Right lobe of liver (tissue), 6 donors: ENCODE data around the gene GPR17. TPM values are rescaled to one million over a fixed set of nuclear protein-coding genes. Genes with fewer than 3 reads are reported as not detected.

ENCODE experiments used
- ATAC-seq, 4 donors: fragments of 200-7000 bp; cut with Tn5 transposase; one replicate each; pipeline ENCODE4 v1.9.1; 2020; ENCODE audit warnings: mild to moderate bottlenecking in 4 of 4, moderate library complexity in 4 of 4
- DNase-seq, 3 donors: peaks; one replicate each; pipeline ENCODE4 v3.0.0-alpha.2; 2020
- H3K27ac ChIP-seq, 3 donors: fragments of 200-600 bp; one replicate each; pipeline ENCODE4 v1.8.0; 2022
- H3K27me3 ChIP-seq, 2 donors: fragments of 200-600 bp; one replicate each; pipeline ENCODE4 v1.8.0; 2022
- H3K36me3 ChIP-seq, 4 donors: fragments of 200-600 bp; sonication (generic) in 1 of 4; one replicate each; pipeline versions ENCODE4 v1.5.1 to v1.8.0; 2017 to 2022; ENCODE audit warnings: control low read depth in 1 of 4
- H3K4me1 ChIP-seq, 4 donors: fragments of 200-600 bp; sonication (generic) in 1 of 4; one replicate each; pipeline versions ENCODE4 v1.5.1 to v1.8.0; 2017 to 2022; ENCODE audit warnings: control low read depth in 1 of 4
- H3K4me3 ChIP-seq, 3 donors: fragments of 200-600 bp; one replicate each; pipeline ENCODE4 v1.8.0; 2022
- H3K9me3 ChIP-seq, 4 donors: fragments of 200-600 bp; sonication (generic) in 1 of 4; one replicate each; pipeline versions ENCODE4 v1.5.1 to v1.8.0; 2017 to 2022; ENCODE audit warnings: control low read depth in 1 of 4
- POLR2A ChIP-seq: fragments of 450-650 bp; IDR thresholded peaks from one replicate; pipeline ENCODE4 v1.6.1; 2017; ENCODE audit warnings: antibody characterized with exemption, mild to moderate bottlenecking
- WGBS: methylation state at CpG from one replicate; pipeline ENCODE4 v1.1.6; 2018; ENCODE audit warnings: low coverage, low lambda C conversion rate; ENCODE audit not compliant: insufficient coverage; ENCODE audit errors: missing lambda C conversion rate; 5-methylcytosine and 5-hydroxymethylcytosine counted together
- intact Hi-C, 2 donors: fragments of 100-400 bp; cut with DNase I; formaldehyde crosslinking; loops; one replicate each; pipeline versions ENCODE4 v1.11.2 to v1.14.1; 2022
- total RNA-seq, 6 experiments: library from RNA; depleted of rRNA in 2 of 6; stranded (reverse); fragments of >200 nt in 2 of 6; fragmentation: NEBNext Ultra II Directional in 3 of 6; extraction: Animal tissue kit (Norgen Biotek cat#: 25700) in 3 of 6; gene quantifications; one replicate each; pipeline versions ENCODE4 v1.1.0 to v1.2.4, GENCODE V29; 2016 to 2023
- TF ChIP-seq, protein P1 (sequence below), 4 donors: fragments of 200-600 bp in 3 of 4; fragments of 450-650 bp in 1 of 4; IDR thresholded peaks; one replicate each; pipeline versions ENCODE4 v1.5.1 to v1.8.0; 2016 to 2022; ENCODE audit warnings: antibody characterized with exemption in 4 of 4, mild to moderate bottlenecking in 2 of 4
- donor health status: DM: no; HTN: yes; CAD: no.
- donor health status: DM: no; HTN: no; CAD: no.
- donor health status: DM: no; HTN: no; CAD: no.
- donor health status: DM: no; HTN: yes; CAD: no.
- donor health status: DM: no; HTN: yes; CAD: no.

Gene GPR17
- total RNA-seq, 6 experiments from 2014 or later = not detected

GRCh38 chr2:127655209-127656073, 9.5 kb downstream of the GPR17 start:
- intact Hi-C loops = no loop called here
- no peaks in the 10 kb centered on the region for H3K27me3 ChIP-seq
- no peaks in the 10 kb centered on the region for H3K4me1 ChIP-seq
- 84% methylated on average over 10 of the region's 16 CpGs for WGBS
- ATAC-seq = no peak
- H3K4me3 ChIP-seq = no peak overlapping the region
- TF ChIP-seq, protein P1, sequence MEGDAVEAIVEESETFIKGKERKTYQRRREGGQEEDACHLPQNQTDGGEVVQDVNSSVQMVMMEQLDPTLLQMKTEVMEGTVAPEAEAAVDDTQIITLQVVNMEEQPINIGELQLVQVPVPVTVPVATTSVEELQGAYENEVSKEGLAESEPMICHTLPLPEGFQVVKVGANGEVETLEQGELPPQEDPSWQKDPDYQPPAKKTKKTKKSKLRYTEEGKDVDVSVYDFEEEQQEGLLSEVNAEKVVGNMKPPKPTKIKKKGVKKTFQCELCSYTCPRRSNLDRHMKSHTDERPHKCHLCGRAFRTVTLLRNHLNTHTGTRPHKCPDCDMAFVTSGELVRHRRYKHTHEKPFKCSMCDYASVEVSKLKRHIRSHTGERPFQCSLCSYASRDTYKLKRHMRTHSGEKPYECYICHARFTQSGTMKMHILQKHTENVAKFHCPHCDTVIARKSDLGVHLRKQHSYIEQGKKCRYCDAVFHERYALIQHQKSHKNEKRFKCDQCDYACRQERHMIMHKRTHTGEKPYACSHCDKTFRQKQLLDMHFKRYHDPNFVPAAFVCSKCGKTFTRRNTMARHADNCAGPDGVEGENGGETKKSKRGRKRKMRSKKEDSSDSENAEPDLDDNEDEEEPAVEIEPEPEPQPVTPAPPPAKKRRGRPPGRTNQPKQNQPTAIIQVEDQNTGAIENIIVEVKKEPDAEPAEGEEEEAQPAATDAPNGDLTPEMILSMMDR (IDR thresholded peaks at IDR 0.05) = no peak
- no peak for TF ChIP-seq POLR2A
- no peak for DNase-seq
- peaks cover 0 to 21% (median 7%) of the 10 kb centered on the region in 4 donors for H3K36me3 ChIP-seq
- no peak overlapping the region for H3K27ac ChIP-seq
- H3K9me3 ChIP-seq = no peaks in the 10 kb centered on the region

DNA sequence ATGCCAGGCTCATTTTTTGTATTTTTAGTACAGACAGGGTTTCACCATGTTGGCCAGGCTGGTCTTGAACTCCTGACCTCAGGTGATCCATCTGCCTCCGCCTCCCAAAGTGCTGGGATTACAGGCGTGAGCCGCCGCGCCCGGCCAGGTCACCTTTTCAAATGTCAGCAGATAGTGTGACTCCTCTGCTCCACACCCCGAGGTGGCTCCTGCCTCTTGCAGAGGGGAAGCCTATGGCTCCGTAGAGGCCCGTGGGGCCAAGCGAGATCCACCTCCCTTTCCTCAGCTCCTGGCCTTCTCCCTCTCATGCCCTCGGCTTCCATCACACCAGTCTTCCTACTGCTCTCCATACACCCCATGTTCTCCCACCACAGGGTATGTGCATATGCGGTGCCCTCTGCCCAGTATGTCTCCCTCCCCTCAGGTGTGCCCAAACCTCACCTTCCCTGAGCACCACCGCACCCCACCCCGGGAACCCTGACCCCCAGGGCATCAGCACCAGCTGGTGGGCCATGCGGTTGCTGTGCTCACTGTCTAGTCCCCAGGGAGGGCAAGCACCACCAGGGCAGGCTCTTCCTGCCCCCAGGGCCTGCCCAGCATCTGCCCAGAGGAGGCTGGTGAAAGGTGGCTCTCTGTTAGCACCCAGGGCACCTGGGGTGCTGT, 10.7 kb downstream of the GPR17 start:
- Histone ChIP-seq H3K4me3 (no peak overlapping the region), H3K4me1 (peaks cover 0 to under 1% (median 0%) of the 10 kb centered on the region in 4 donors), H3K36me3 (peaks cover 0 to 21% (median 7%) of the 10 kb centered on the region in 4 donors), H3K27me3 (no peaks in the 10 kb centered on the region), H3K27ac (no peak overlapping the region), H3K9me3 (no peaks in the 10 kb centered on the region)
- intact Hi-C loops = no loop called here
- TF ChIP-seq, protein P1 (IDR thresholded peaks at IDR 0.05) = no peak
- no peak for TF ChIP-seq POLR2A
- WGBS = 85% methylated on average over 11 of the region's 15 CpGs
- ATAC-seq (no peak), DNase-seq (peak in 2 of 3 donors; percentile 19 to 45)

DNA sequence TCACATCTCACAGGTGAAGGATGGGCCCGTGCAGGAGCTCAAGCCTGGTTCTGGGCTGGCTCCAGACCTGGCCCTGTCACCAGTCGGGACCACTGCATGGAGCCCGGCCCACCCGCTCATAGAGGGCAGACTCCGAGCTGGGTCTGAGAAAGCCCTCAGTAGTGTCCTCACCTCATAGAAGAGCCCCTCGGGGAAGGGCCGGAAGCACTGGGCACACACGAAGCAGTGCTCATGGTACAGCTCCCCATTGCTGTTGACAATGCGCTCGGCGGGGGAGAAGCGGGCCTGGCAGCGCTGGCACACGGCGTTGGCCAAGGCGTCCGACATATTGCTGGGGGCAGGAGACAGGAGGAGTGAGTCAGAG, 11.3 kb downstream of the GPR17 start:
- peak in 1 of 3 donors; percentile 35 for DNase-seq
- H3K9me3 ChIP-seq = no peaks in the 10 kb centered on the region
- TF ChIP-seq, protein P1 (IDR thresholded peaks at IDR 0.05) = no peak
- no peak for TF ChIP-seq POLR2A
- WGBS = 98% methylated on average over 10 of the region's 17 CpGs
- peaks cover 0 to 6% (median 3%) of the 10 kb centered on the region in 4 donors for H3K4me1 ChIP-seq
- H3K4me3 ChIP-seq = no peak overlapping the region
- no peak for ATAC-seq
- intact Hi-C loops = no loop called here
- no peaks in the 10 kb centered on the region for H3K27me3 ChIP-seq
- H3K27ac ChIP-seq = no peak overlapping the region
- peaks cover 0 to 21% (median 7%) of the 10 kb centered on the region in 4 donors for H3K36me3 ChIP-seq

DNA sequence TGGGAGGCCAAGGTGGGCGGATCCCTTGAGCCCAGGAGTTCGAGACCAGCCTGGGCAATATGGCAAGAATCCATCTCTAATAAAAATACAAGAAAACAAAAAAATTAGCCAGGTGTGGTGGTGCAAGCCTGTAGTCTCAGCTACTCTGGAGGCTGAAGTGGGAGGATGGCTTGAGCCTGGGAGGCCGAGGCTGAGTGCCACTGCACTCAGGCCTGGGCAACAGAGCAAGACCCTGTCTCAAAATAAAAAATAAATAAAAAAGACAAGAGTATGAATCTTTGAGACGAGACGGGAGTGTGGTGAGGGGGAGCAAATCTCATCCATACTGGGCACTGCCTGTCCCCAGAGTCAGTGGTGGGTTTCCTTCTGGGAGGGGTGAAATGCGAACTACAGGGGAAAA, 12.2 kb downstream of the GPR17 start:
- WGBS = 86% methylated on average over 5 of the region's 6 CpGs
- H3K4me1 ChIP-seq = peaks cover 0 to 12% (median 7%) of the 10 kb centered on the region in 4 donors
- no peaks in the 10 kb centered on the region for H3K9me3 ChIP-seq

More for the DNA sequence above, 12.2 kb downstream of the GPR17 start:
- intact Hi-C loops = no loop called here
- TF ChIP-seq POLR2A = no peak
- TF ChIP-seq, protein P1 (IDR thresholded peaks at IDR 0.05) = no peak
- Histone ChIP-seq H3K27me3 (no peaks in the 10 kb centered on the region), H3K27ac (no peak overlapping the region), H3K36me3 (peaks cover 0 to 21% (median 7%) of the 10 kb centered on the region in 4 donors), H3K4me3 (no peak overlapping the region)
- ATAC-seq (no peak), DNase-seq (no peak)
